ENCODE data around the gene ACADL. TPM values are rescaled to one million over a fixed set of nuclear protein-coding genes. Genes with fewer than 3 reads are reported as not detected.

The ACADL gene
- not detected for total RNA-seq

- H3K27ac Mint-ChIP-seq = no peak within 1 kb of the TSS
- H3K4me1 Mint-ChIP-seq (ENCODE audit: low read depth) = peaks cover 4% of the 10 kb centered on the region
- intact Hi-C loops (cut with micrococcal nuclease) = no loop called here
- H3K4me3 Mint-ChIP-seq = peak within 1 kb of the TSS; percentile 37
- peak; percentile 18 for DNase-seq
- H3K27me3 Mint-ChIP-seq (ENCODE audit: low read depth) = peaks cover 40% of the 10 kb centered on the region
- H3K9me3 Mint-ChIP-seq = no peaks in the 10 kb centered on the region
- CTCF ChIA-PET = interaction anchor here (0.7 to 1.3 kb wide), 3 partner anchors 20 to 152 kb away, joined by 3 read pairs; no protein-coding TSS in a partner anchor
- no peaks in the 10 kb centered on the region for H3K36me3 Mint-ChIP-seq (ENCODE audit: low read depth)
These were observed at the start of gene ACADL for GRCh38 chr2:210224941-210225672. Gene ACADL, minus strand, starts transcription at chr2:210225447. Its CDS starts 184 bp downstream, at chr2:210225263.

GRCh38 chr2:210271300-210271699 lies 46.1 kb upstream of the ACADL start:
- H3K9me3 Mint-ChIP-seq = no peaks in the 10 kb centered on the region
- H3K4me1 Mint-ChIP-seq (ENCODE audit: low read depth) = no peaks in the 10 kb centered on the region
- H3K36me3 Mint-ChIP-seq (ENCODE audit: low read depth) = no peaks in the 10 kb centered on the region
- H3K4me3 Mint-ChIP-seq = no peak overlapping the region
- DNase-seq = no peak
- H3K27me3 Mint-ChIP-seq (ENCODE audit: low read depth) = peaks cover under 1% of the 10 kb centered on the region
- no peak overlapping the region for H3K27ac Mint-ChIP-seq
- intact Hi-C loops (cut with micrococcal nuclease) = no loop called here
- CTCF ChIA-PET = no interaction called here

DNA sequence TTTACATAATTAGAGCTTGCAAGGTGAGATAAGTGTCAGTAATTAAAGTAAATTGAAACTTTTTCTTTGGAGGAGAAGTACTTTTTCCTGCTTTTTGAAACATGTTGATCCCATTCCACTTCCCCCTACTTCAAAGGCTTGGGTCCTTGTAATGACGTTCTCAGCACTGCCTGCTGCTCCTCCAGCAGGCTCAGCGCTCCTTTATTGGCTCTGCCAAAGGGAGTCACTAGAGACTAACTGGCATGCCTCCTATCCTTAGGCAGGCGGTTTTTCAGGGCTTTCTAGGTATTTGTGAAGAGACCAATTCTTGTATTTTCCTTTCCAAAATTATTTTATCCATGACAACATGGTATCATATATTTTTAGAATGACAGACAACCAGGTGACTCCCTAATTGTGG lies 43.9 kb upstream of the ACADL start:
- intact Hi-C loops (cut with micrococcal nuclease) = no loop called here

DNA sequence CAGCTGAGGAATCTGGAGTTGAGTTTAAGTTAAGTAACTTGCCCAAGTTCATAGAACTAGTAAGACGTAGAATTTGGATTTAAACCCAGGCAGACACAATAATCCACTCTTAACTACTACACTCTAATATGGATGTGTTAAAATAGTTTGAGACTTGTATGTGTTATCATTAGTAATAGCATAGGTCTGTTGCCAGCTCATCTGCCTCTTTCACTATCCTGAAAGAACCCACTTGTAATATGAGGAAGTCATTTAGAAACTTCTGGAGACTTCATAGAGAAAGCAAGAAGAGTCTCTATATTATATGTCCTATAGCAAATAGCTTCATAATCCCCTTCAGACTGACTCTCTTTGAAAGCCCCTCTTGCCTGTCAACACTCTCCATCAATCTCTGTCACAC lies 43.0 kb upstream of the ACADL start:
- Mint-ChIP-seq H3K27ac (no peak overlapping the region), H3K4me1 (ENCODE audit: low read depth) (no peaks in the 10 kb centered on the region), H3K9me3 (no peaks in the 10 kb centered on the region), H3K36me3 (ENCODE audit: low read depth) (no peaks in the 10 kb centered on the region), H3K27me3 (ENCODE audit: low read depth) (peaks cover 7% of the 10 kb centered on the region), H3K4me3 (no peak overlapping the region)
- intact Hi-C loops (cut with micrococcal nuclease) = no loop called here
- DNase-seq = no peak
- CTCF ChIA-PET = interaction anchor here (0.6 kb wide), 1 partner anchor 138 kb away, joined by 3 read pairs; no protein-coding TSS in a partner anchor

More for the DNA sequence above, 43.9 kb upstream of the ACADL start:
- no peak for DNase-seq
- Mint-ChIP-seq H3K4me3 (no peak overlapping the region), H3K4me1 (ENCODE audit: low read depth) (no peaks in the 10 kb centered on the region), H3K27me3 (ENCODE audit: low read depth) (peaks cover 2% of the 10 kb centered on the region), H3K9me3 (no peaks in the 10 kb centered on the region), H3K36me3 (ENCODE audit: low read depth) (no peaks in the 10 kb centered on the region), H3K27ac (no peak overlapping the region)
- CTCF ChIA-PET = no interaction called here

GRCh38 chr2:210267698-210268097 lies 42.5 kb upstream of the ACADL start:
- CTCF ChIA-PET = no interaction called here
- Mint-ChIP-seq H3K27ac (no peak overlapping the region), H3K36me3 (ENCODE audit: low read depth) (no peaks in the 10 kb centered on the region), H3K4me3 (no peak overlapping the region), H3K4me1 (ENCODE audit: low read depth) (no peaks in the 10 kb centered on the region), H3K27me3 (ENCODE audit: low read depth) (peaks cover 7% of the 10 kb centered on the region), H3K9me3 (no peaks in the 10 kb centered on the region)
- intact Hi-C loops (cut with micrococcal nuclease) = no loop called here
- DNase-seq = no peak

GRCh38 chr2:210264282-210264681 lies 39.0 kb upstream of the ACADL start:
- CTCF ChIA-PET = no interaction called here
- intact Hi-C loops (cut with micrococcal nuclease) = no loop called here
- Mint-ChIP-seq H3K4me1 (ENCODE audit: low read depth) (no peaks in the 10 kb centered on the region), H3K36me3 (ENCODE audit: low read depth) (no peaks in the 10 kb centered on the region), H3K27ac (no peak overlapping the region), H3K9me3 (no peaks in the 10 kb centered on the region), H3K4me3 (no peak overlapping the region), H3K27me3 (ENCODE audit: low read depth) (peaks cover 7% of the 10 kb centered on the region)
- DNase-seq = no peak

DNA sequence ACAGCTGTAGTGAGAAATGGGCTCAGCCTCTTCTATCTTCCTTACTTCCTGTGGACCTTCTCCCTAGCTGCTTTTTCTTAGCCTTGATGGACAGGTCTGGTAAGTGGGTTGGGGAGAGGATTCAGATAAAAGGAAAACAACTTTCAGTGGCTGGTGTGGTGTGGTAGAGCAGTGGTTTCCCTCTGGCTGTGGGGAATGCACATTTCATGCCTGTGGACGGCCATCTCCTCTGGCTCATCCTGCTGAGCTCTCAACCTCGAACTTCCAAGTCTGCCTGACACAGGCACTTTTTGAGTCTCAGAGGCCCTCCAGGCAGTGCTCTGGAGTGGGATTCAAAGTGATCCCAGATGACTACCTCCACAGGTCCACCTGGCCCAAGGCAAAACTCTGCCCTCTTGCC lies 38.6 kb upstream of the ACADL start:
- Mint-ChIP-seq H3K36me3 (ENCODE audit: low read depth) (no peaks in the 10 kb centered on the region), H3K4me3 (no peak overlapping the region), H3K27ac (no peak overlapping the region), H3K4me1 (ENCODE audit: low read depth) (no peaks in the 10 kb centered on the region), H3K27me3 (ENCODE audit: low read depth) (peaks cover 7% of the 10 kb centered on the region), H3K9me3 (no peaks in the 10 kb centered on the region)
- intact Hi-C loops (cut with micrococcal nuclease) = no loop called here
- CTCF ChIA-PET = no interaction called here
- no peak for DNase-seq

- intact Hi-C loops (cut with micrococcal nuclease) = no loop called here
- Mint-ChIP-seq H3K36me3 (ENCODE audit: low read depth) (no peaks in the 10 kb centered on the region), H3K27me3 (ENCODE audit: low read depth) (peaks cover 7% of the 10 kb centered on the region), H3K4me3 (no peak overlapping the region), H3K4me1 (ENCODE audit: low read depth) (no peaks in the 10 kb centered on the region), H3K9me3 (no peaks in the 10 kb centered on the region), H3K27ac (no peak overlapping the region)
- DNase-seq = no peak
- CTCF ChIA-PET = no interaction called here
These were observed 36.8 kb upstream of the ACADL start for GRCh38 chr2:210262036-210262435.

DNA sequence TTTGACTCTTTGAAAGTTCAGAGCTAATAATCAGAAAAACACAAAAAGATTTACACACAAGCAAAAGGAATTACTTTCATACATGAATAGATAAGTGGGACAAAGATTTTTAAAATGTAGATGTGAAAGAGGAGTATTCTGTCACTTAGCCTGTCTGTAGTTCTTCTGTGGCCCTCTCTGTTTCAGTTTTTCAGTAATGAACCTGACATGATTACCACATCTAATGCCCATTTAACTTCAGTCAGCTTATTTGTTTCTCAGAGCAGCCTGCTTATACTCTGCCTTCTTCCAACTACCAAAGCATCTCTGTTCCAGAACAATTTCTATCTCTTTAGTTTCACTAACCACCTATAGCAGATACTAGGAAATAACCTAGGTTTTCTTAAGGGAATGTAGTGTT lies 34.4 kb upstream of the ACADL start:
- H3K9me3 Mint-ChIP-seq = no peaks in the 10 kb centered on the region
- intact Hi-C loops (cut with micrococcal nuclease) = no loop called here
- H3K36me3 Mint-ChIP-seq (ENCODE audit: low read depth) = no peaks in the 10 kb centered on the region
- no peak overlapping the region for H3K27ac Mint-ChIP-seq
- DNase-seq = no peak
- no peak overlapping the region for H3K4me3 Mint-ChIP-seq
- H3K4me1 Mint-ChIP-seq (ENCODE audit: low read depth) = no peaks in the 10 kb centered on the region
- CTCF ChIA-PET = interaction anchor here (0.6 kb wide), 1 partner anchor 10 kb away, joined by 4 read pairs; no protein-coding TSS in a partner anchor
- peaks cover 5% of the 10 kb centered on the region for H3K27me3 Mint-ChIP-seq (ENCODE audit: low read depth)

- CTCF ChIA-PET = interaction anchor here (0.7 kb wide), 1 partner anchor 1297 kb away, joined by 3 read pairs; no protein-coding TSS in a partner anchor
- Mint-ChIP-seq H3K4me1 (ENCODE audit: low read depth) (no peaks in the 10 kb centered on the region), H3K4me3 (no peak overlapping the region), H3K27me3 (ENCODE audit: low read depth) (peaks cover 2% of the 10 kb centered on the region), H3K27ac (no peak overlapping the region), H3K9me3 (no peaks in the 10 kb centered on the region), H3K36me3 (ENCODE audit: low read depth) (no peaks in the 10 kb centered on the region)
- intact Hi-C loops (cut with micrococcal nuclease) = no loop called here
- DNase-seq = no peak
These were observed 27.7 kb upstream of the ACADL start for GRCh38 chr2:210252699-210253606.

GRCh38 chr2:210250622-210251021 lies 25.4 kb upstream of the ACADL start:
- H3K4me3 Mint-ChIP-seq = no peak overlapping the region
- no peaks in the 10 kb centered on the region for H3K36me3 Mint-ChIP-seq (ENCODE audit: low read depth)
- H3K4me1 Mint-ChIP-seq (ENCODE audit: low read depth) = no peaks in the 10 kb centered on the region
- peaks cover 3% of the 10 kb centered on the region for H3K27me3 Mint-ChIP-seq (ENCODE audit: low read depth)
- CTCF ChIA-PET = interaction anchor here (0.6 to 1.3 kb wide), 3 partner anchors 142 to 1755 kb away, joined by 3 to 5 read pairs (median 3); no protein-coding TSS in a partner anchor
- no peaks in the 10 kb centered on the region for H3K9me3 Mint-ChIP-seq
- intact Hi-C loops (cut with micrococcal nuclease) = no loop called here
- no peak overlapping the region for H3K27ac Mint-ChIP-seq
- DNase-seq = no peak

DNA sequence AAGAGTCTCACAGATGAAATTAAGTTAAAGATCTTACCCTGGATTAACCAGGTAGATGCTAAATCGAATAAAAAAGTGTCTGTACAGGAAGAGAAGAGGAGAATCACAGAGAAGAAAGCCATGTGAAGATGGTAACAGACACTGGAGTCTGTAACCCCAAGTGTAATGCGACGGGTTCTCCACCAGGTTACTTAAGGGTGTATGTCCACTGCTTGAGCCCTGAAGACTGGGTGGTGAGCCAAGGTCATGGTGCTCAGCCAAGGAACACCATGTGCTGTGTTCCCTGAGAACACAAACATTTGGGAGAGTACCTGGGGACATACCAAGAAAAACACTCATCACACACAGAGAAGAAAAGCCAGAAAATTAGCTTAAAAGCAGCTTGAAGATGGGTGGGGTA lies 8.2 kb upstream of the ACADL start:
- Mint-ChIP-seq H3K36me3 (ENCODE audit: low read depth) (no peaks in the 10 kb centered on the region), H3K27me3 (ENCODE audit: low read depth) (peaks cover 5% of the 10 kb centered on the region), H3K27ac (no peak overlapping the region), H3K4me1 (ENCODE audit: low read depth) (no peaks in the 10 kb centered on the region), H3K4me3 (no peak overlapping the region), H3K9me3 (no peaks in the 10 kb centered on the region)
- CTCF ChIA-PET = no interaction called here
- intact Hi-C loops (cut with micrococcal nuclease) = no loop called here
- no peak for DNase-seq

Data from activated naive CD4-positive, alpha-beta T cell treated with anti-CD3 and anti-CD28 coated beads for 36 hours (primary cell).